GM18520 (cell line): Measurements from ENCODE around the gene CAPZB.

ENCODE experiments used
- ATAC-seq: cut with Tn5 transposase; IDR thresholded peaks from one replicate; pipeline ENCODE4 v1.9.1; 2021; ENCODE audit not compliant: unreplicated experiment

CAPZB gene

GRCh38 chr1:19390166-19390850 is 95.0 kb downstream of the CAPZB start:
- ATAC-seq, result no peak

DNA sequence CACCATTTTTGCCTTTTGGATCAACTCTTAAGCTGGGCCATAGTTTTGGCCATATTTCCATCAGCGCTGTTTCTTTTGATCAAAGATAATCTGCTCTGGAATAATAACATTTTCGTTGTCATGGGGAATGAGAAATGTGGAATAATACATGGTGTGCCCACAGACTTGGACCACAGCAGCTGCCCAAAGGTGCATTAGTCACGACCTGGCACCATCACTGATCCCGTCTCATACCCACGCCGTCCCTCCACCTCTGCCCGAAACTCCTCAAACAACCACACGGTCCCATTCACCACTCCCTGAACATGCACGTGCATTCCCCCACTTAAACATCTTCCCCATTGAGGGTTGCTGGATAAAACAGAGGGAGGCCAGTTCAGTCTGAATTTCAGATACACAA is 96.4 kb downstream of the CAPZB start:
- no peak for ATAC-seq

DNA sequence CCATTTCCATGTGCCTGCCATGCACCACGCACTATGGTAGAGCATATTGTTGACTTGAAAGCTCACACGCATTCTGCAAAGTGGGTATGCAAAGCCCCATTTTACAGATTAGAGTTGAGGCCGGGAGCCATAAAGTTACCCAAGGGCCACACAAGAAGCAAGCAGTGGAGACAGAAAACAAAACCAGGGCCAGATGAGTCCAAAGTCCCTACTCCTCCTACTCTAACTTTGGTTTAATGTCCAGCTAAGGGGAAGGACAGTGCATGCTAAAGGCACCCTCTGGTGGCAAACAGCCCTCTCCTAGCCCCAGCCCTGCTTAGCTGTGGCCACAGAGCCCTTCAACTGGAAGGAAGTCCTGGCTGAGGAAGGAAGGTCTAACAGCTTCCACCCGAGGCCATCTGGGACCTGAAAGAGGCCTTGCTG is 98.3 kb downstream of the CAPZB start:
- no peak for ATAC-seq

DNA sequence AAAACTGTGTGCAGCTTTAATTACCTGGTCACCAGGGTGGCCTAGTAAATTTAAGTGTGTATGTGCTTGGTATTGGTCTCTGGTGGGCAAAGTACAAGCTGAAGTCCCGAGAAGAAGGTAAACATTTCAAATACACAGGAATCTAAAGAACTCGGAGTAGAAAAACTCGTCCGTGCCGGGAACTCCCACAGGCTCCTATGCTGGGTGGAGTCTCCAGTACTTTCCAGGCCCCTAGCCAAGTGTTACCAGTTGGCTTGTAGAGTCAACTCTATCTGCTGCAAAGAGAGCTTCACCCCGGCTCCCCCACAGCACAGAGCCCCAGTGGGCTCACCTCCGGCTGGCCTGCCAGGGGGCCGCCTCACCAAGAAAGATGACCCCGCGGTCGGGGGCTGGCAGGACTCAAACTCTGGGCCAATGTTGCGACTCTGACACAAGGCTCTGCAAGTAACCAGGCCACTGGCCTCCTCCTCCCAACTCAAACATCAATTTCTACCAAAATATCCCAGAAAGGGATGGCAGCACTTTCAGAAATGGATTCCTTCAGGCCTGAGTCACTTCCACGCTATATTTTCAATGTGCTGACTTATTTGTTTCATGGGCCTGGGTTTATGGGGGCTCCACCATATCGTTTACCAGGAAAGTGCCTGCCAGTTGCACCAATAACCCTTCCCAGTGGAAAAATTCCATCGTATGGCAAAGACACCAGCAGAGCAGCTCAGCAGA is 99.3 kb downstream of the CAPZB start:
- ATAC-seq, result no peak

DNA sequence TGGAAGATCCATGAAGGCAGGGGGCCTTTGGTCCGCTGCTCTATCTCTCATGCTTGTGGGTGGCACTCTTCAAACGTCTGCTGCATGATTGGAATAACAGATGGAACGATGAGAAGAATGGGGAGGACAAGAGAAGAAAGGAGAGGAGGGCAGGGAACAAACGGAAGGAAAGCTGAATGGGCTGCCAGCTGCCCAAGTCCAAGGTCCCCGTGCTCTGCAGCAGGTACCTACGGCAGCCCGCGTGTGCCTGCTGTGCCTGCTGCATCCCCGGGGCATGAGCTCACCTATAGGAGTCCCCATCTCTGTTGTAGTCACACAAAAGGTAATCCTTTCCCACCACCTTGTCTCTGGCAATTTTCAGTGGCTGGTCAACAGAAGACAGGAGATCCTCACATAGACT is 100.1 kb downstream of the CAPZB start:
- no peak for ATAC-seq

DNA sequence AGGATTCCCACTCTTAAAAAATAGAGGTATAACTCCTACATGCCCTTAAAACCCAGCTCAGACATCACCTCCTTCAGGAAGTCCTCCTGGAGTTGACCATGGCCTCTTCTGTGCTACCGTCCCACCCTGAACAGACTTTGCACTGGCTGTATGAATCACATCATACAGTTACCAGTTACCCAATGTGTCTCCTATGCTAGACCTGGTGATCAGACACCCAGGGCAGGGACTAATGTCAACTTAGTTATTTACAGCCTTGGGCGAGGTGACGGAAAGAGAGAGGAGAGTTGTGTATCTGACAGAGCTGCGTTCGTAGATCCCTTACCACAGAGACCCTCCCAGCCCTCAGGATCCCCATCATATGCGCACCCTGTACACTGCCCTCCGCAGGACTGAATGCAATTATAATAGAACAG is 100.6 kb downstream of the CAPZB start:
- no peak for ATAC-seq

GRCh38 chr1:19384113-19384512 is 101.2 kb downstream of the CAPZB start:
- ATAC-seq, result no peak

DNA sequence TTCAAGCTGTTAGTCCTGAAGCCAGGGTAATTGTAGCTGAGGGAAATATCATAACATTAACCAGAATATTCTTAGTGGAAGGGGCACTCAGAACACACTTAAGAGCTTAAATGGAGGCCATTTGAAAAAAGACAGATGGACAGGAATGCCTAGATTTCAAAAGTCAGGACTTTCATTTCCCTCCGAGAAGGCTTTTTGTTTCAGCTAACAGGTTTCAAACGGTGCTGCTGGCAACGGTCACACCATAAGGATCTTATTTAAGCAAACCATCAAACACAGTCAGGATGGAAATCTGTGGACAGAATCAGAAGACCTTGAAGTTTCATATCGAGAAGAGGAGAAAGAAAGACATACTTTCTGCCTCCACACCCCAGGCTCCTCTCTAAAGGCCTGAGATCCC is 103.1 kb downstream of the CAPZB start:
- ATAC-seq, result no peak

- ATAC-seq, result no peak
Measured at GRCh38 chr1:19381261-19381660, 104.1 kb downstream of the CAPZB start.

- ATAC-seq, result no peak
Measured at GRCh38 chr1:19377812-19378718, 107.3 kb downstream of the CAPZB start.

GRCh38 chr1:19376428-19377372 is 108.6 kb downstream of the CAPZB start:
- no peak for ATAC-seq

- no peak for ATAC-seq
Measured at GRCh38 chr1:19375631-19376400, 109.5 kb downstream of the CAPZB start.

- ATAC-seq, result no peak
Measured at GRCh38 chr1:19374926-19375325, 110.4 kb downstream of the CAPZB start.

DNA sequence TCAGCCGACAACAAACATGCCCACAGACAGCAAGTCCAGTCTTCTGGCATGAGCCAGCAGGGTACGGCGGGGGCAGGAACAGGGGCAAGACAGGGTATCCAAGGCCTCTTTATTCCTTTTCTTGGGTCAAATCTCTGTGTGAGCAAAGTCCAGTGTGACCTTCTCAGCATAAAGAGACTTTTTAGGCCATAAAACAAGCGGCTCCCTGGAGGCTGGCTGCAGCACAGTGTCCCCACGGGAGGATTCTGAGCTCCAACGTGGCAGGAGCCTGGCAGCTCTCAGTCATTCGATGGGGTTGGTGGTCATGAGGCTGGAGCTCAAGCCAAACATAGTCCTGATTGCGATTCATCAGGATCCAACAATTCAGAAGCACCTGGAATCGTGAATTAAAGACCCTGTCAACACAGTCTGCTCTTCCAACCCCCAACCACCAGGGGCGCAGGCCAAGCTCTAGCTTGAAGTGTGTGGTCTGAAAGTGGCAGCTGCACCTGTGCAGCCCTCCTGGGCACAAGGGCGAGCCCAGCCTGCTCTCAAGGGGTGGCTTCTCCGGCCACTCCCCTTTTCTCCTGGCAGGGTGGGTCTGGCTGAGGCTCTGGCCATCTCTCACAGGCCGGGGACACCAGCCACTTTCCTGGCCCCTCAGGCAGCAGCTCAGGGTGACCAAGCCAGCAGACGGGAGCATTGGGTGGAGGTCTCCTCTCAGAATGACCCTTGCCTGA is 111.1 kb downstream of the CAPZB start:
- ATAC-seq, result no peak

- no peak for ATAC-seq
Measured at GRCh38 chr1:19373211-19374082, 111.9 kb downstream of the CAPZB start.

DNA sequence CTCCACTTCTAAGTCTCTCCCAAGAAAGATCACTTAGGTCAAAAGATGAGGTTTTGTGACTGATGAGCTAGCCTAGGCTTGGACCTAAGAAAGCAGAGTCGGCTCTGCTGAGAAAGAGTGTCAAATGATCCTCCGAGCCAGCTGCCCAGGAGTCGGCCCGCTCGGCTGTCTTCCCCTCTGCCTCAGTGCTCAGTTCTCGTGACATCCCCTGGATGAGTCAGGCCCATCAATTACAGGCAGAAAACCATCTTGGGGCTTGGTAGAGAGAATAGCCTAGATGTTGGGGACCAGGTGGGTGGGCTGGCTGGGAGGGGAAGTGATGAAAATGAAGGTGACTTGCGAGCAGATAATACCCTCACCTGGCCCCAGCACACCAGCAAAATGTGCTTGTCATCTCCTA is 112.7 kb downstream of the CAPZB start:
- ATAC-seq, result no peak

DNA sequence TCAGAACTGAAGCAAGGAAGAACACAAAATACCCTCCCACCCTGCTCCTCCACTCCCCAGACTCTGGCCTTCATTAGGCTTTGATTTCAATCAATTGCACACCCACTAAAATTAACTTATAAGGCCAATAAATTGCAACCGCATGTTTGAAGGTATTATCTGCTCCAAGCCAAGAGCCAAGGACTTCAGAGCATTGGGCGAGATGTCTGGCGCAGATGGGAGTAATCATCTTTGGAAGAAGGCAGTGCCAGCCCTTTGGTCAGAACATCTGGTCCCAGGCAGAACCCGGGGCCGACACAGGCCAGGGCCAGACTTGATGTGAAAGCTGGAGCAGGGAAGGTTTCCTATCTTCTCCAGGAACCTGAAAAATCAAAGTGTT is 113.2 kb downstream of the CAPZB start:
- ATAC-seq, result no peak
